HEK293 (cell line): Measurements from ENCODE around the gene INHA.

Experiments
- ATF2 ChIP-seq: fragments of 450-650 bp; formaldehyde crosslinking; IDR thresholded peaks from 2 replicates; pipeline ENCODE4 v1.5.1; 2016; ENCODE audit warnings: missing biosample characterization, missing genetic modification characterization, low read depth
- CTCF ChIP-seq: fragments of 450-650 bp; formaldehyde crosslinking; IDR thresholded peaks from 2 replicates; pipeline ENCODE4 v1.5.1; 2016; ENCODE audit warnings: missing biosample characterization, missing genetic modification characterization
- GLI4 ChIP-seq: fragments of 450-650 bp; formaldehyde crosslinking; IDR thresholded peaks from 2 replicates; pipeline ENCODE4 v1.5.1; 2016; ENCODE audit warnings: missing biosample characterization, missing genetic modification characterization
- REST ChIP-seq: fragments of 450-650 bp; formaldehyde crosslinking; IDR thresholded peaks from 2 replicates; pipeline ENCODE4 v1.5.1; 2016; ENCODE audit warnings: missing biosample characterization, missing genetic modification characterization
- YY1 ChIP-seq: fragments of 450-650 bp; formaldehyde crosslinking; IDR thresholded peaks from 2 replicates; pipeline ENCODE4 v1.5.1; 2018; ENCODE audit warnings: missing biosample characterization, missing genetic modification characterization
- ZFP37 ChIP-seq: fragments of 450-650 bp; formaldehyde crosslinking; IDR thresholded peaks from 2 replicates; pipeline ENCODE4 v1.5.1; 2016; ENCODE audit warnings: missing biosample characterization, missing genetic modification characterization
- ZNF24 ChIP-seq: fragments of 450-650 bp; formaldehyde crosslinking; IDR thresholded peaks from 2 replicates; pipeline ENCODE4 v1.5.1; 2016; ENCODE audit warnings: missing biosample characterization, missing genetic modification characterization
- ZNF280D ChIP-seq: fragments of 450-650 bp; formaldehyde crosslinking; IDR thresholded peaks from 2 replicates; pipeline ENCODE4 v1.5.1; 2016; ENCODE audit warnings: missing biosample characterization, missing genetic modification characterization
- ZNF350 ChIP-seq: fragments of 450-650 bp; formaldehyde crosslinking; IDR thresholded peaks from 2 replicates; pipeline ENCODE4 v1.5.0; 2017; ENCODE audit warnings: missing biosample characterization, mild to moderate bottlenecking, missing genetic modification characterization
- ZNF561 ChIP-seq: fragments of 450-650 bp; IDR thresholded peaks from 2 replicates; pipeline ENCODE4 v1.5.1; 2018; ENCODE audit warnings: missing biosample characterization, missing genetic modification characterization, borderline replicate concordance
- ZNF677 ChIP-seq: fragments of 450-650 bp; IDR thresholded peaks from 2 replicates; pipeline ENCODE4 v1.5.0; 2018; ENCODE audit warnings: missing biosample characterization, mild to moderate bottlenecking, missing genetic modification characterization, moderate library complexity
- TF ChIP-seq, protein P1 (sequence below): fragments of 450-650 bp; formaldehyde crosslinking; IDR thresholded peaks from 2 replicates; pipeline ENCODE4 v1.5.1; 2016; ENCODE audit warnings: missing biosample characterization, missing genetic modification characterization

GRCh38 chr2:219538956-219539788 lies 32.9 kb upstream of the INHA start:
- TF ChIP-seq ZNF280D (tag by site-specific recombination) (no peak), ZNF677 (no peak), CTCF (tag by site-specific recombination) (no peak), REST (tag by site-specific recombination) (no peak), GLI4 (tag by site-specific recombination) (no peak), ZNF24 (tag by site-specific recombination) (no peak), ZNF561 (tag by site-specific recombination) (no peak), ZFP37 (no peak), ZNF350 (no peak), ATF2 (tag by site-specific recombination) (no peak), YY1 (tag by site-specific recombination) (no peak)
- TF ChIP-seq, protein P1, sequence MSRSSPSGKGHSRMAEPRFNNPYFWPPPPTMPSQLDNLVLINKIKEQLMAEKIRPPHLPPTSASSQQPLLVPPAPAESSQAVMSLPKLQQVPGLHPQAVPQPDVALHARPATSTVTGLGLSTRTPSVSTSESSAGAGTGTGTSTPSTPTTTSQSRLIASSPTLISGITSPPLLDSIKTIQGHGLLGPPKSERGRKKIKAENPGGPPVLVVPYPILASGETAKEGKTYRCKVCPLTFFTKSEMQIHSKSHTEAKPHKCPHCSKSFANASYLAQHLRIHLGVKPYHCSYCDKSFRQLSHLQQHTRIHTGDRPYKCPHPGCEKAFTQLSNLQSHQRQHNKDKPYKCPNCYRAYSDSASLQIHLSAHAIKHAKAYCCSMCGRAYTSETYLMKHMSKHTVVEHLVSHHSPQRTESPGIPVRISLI (tag by site-specific recombination): no peak
